Stomach (tissue), 4 donors: Measurements from ENCODE around the gene RPH3AL.

ENCODE experiments used
- CTCF ChIP-seq, 7 experiments: fragments of 450-650 bp in 4 of 7; fragments of 200-600 bp in 3 of 7; sonication (generic) in 3 of 7; IDR thresholded peaks; one replicate each; pipeline ENCODE4 v1.5.1; 2016 to 2019; ENCODE audit warnings: antibody characterized with exemption in 7 of 7, control low read depth in 2 of 7, mild to moderate bottlenecking in 1 of 7
- EP300 ChIP-seq: sonication (generic); formaldehyde crosslinking; IDR thresholded peaks from one replicate; pipeline ENCODE4 v1.6.1; 2017; ENCODE audit warnings: antibody characterized with exemption
- POLR2A ChIP-seq, 4 donors: fragments of 450-650 bp; IDR thresholded peaks; one replicate each; pipeline ENCODE4 v1.6.1; 2016; ENCODE audit warnings: antibody characterized with exemption in 4 of 4, control low read depth in 2 of 4, mild to moderate bottlenecking in 1 of 4, moderate library complexity in 1 of 4
- POLR2AphosphoS5 ChIP-seq, 3 donors: sonication (generic); formaldehyde crosslinking; IDR thresholded peaks; one replicate each; pipeline ENCODE4 v1.6.1; 2016; ENCODE audit warnings: antibody characterized with exemption in 3 of 3

GRCh38 chr17:343875-344752 lies 8.5 kb downstream of the RPH3AL start:
- TF ChIP-seq CTCF (IDR thresholded peaks at IDR 0.05) (no peak), EP300 (no peak), POLR2A (IDR thresholded peaks at IDR 0.05) (no peak), POLR2AphosphoS5 (IDR thresholded peaks at IDR 0.05) (no peak)
